ENCODE data around the gene OCIAD2. TPM values are rescaled to one million over a fixed set of nuclear protein-coding genes. Genes with fewer than 3 reads are reported as not detected.
A peak's percentile ranks its signal among the peaks of the same experiment; 100 is the strongest.

OCIAD2 gene
- total RNA-seq, 1 experiment from 2014 or later: 64.0 TPM

DNA sequence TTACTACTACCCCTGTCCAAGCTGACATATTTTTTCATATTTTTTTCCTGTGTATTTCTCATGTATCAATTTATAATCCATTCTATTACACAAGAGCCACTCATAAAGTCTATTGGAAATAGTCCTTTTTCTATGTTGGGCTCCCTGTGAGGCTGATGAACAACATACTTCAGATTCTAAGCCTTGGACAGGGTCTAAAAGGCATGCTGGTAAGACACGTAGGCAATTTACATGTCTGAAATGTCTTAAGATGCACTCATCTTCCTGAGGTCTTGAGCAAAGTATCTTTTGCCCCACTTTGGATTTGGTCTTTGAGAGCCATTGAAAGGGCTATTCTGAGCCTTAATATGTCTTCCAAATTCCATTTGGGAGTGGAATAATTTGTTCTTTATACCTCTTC lies 43.9 kb downstream of the OCIAD2 start:
- Histone ChIP-seq H3K79me2 (ENCODE audit: insufficient read depth, low read length) (no peaks in the 10 kb centered on the region), H3K9me2 (ENCODE audit: insufficient read depth) (no peaks in the 10 kb centered on the region), H3K4me1 (ENCODE audit: control insufficient read depth in 1 of 2, insufficient read depth in 2 of 2, low read length in 2 of 2) (no peaks in the 10 kb centered on the region), H3K27me3 (ENCODE audit: insufficient read depth, low read length) (no peaks in the 10 kb centered on the region), H4K20me1 (ENCODE audit: insufficient read depth) (no peaks in the 10 kb centered on the region), H3K4me3 (replicated peaks in 1 of 2; ENCODE audit: low read depth in 1 of 2, low read length in 2 of 2) (no peak overlapping the region), H3K4me2 (ENCODE audit: low read length) (no peak overlapping the region), H3K36me3 (ENCODE audit: control insufficient read depth in 1 of 2, insufficient read depth in 2 of 2, low read length in 2 of 2) (peaks cover 11 to 23% of the 10 kb centered on the region in 2 experiments; a peak in 3 of 4 replicates), H3K9me3 (ENCODE audit: control insufficient read depth in 1 of 2, insufficient read depth in 1 of 2, low read depth in 1 of 2, low read length in 2 of 2) (no peaks in the 10 kb centered on the region), H3K9ac (ENCODE audit: low read length) (no peak overlapping the region), H2AFZ (ENCODE audit: low read depth, low read length, poor library complexity, severe bottlenecking) (no peak overlapping the region), H3K27ac (ENCODE audit: low read depth, low read length) (no peak overlapping the region)
- DNase-seq (ENCODE audit: low read depth, low spot score): no peak
- TF ChIP-seq ATF3 (IDR thresholded peaks at IDR 0.05) (no peak), ZFX (IDR thresholded peaks at IDR 0.05) (no peak), ZBTB33 (IDR thresholded peaks at IDR 0.05; ENCODE audit: extremely low read depth, insufficient replicate concordance, low read length) (no peak), MAX (IDR thresholded peaks at IDR 0.05) (no peak)
- intact Hi-C loops (cut with micrococcal nuclease): no loop called here
- POLR2A ChIA-PET: no interaction called here
- no TSS peak for BruUV-seq (replicated peaks)
- ATAC-seq: no peak
- RAD21 ChIA-PET (ENCODE audit: low non-redundant PET in 1 of 2, low total read pairs in 2 of 2, uncharacterized antibody in 2 of 2, unreplicated experiment in 2 of 2): no interaction called here
- CTCF ChIA-PET: no interaction called here

DNA sequence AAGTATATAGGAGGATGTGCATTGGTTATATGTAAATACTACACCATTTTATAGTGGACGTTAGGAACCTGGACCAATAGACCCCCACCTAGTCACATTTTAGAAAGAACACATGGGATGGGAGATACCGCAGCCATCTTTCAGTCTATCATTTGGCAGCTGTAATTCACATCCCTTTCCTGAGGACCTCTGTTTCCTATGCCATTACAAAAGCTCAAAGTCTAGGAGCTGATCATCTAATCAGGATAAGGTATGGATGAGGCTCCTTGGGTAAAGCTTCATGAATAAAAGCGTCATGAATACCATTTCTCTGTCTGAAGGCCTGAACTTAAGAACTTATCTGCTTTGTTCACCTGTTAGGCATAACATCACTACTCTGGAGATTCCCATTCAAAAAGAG lies 44.5 kb downstream of the OCIAD2 start:
- DNase-seq (ENCODE audit: low read depth, low spot score) (no peak), ATAC-seq (no peak; the same call in 1 of the 2 replicates)
- ChIA-PET CTCF (no interaction called here), RAD21 (ENCODE audit: low non-redundant PET in 1 of 2, low total read pairs in 2 of 2, uncharacterized antibody in 2 of 2, unreplicated experiment in 2 of 2) (no interaction called here), POLR2A (no interaction called here)
- Histone ChIP-seq H3K27ac (ENCODE audit: low read depth, low read length) (no peak overlapping the region), H3K4me2 (ENCODE audit: low read length) (no peak overlapping the region), H3K9me2 (ENCODE audit: insufficient read depth) (no peaks in the 10 kb centered on the region), H2AFZ (ENCODE audit: low read depth, low read length, poor library complexity, severe bottlenecking) (no peak overlapping the region), H3K9ac (ENCODE audit: low read length) (no peak overlapping the region), H3K79me2 (ENCODE audit: insufficient read depth, low read length) (no peaks in the 10 kb centered on the region), H3K27me3 (ENCODE audit: insufficient read depth, low read length) (no peaks in the 10 kb centered on the region), H3K4me3 (replicated peaks in 1 of 2; ENCODE audit: low read depth in 1 of 2, low read length in 2 of 2) (no peak overlapping the region), H3K4me1 (ENCODE audit: control insufficient read depth in 1 of 2, insufficient read depth in 2 of 2, low read length in 2 of 2) (no peaks in the 10 kb centered on the region), H3K36me3 (ENCODE audit: control insufficient read depth in 1 of 2, insufficient read depth in 2 of 2, low read length in 2 of 2) (peaks cover 13 to 24% of the 10 kb centered on the region in 2 experiments; a peak in 3 of 4 replicates), H3K9me3 (ENCODE audit: control insufficient read depth in 1 of 2, insufficient read depth in 1 of 2, low read depth in 1 of 2, low read length in 2 of 2) (no peaks in the 10 kb centered on the region), H4K20me1 (ENCODE audit: insufficient read depth) (no peaks in the 10 kb centered on the region)
- TF ChIP-seq ZNF274 (IDR thresholded peaks at IDR 0.05; ENCODE audit: low read depth, low read length): no peak
- peak; percentile 22; the same call in 1 of the 2 replicates for TF ChIP-seq POLR2AphosphoS5 (IDR thresholded peaks at IDR 0.05; ENCODE audit: low read depth, low read length)
- BruUV-seq (replicated peaks): no TSS peak
- intact Hi-C loops (cut with micrococcal nuclease): no loop called here
